ENCODE results near the gene COL8A1.

- no peak for TF ChIP-seq CTCF (IDR thresholded peaks at IDR 0.05)
- TF ChIP-seq, protein P1, sequence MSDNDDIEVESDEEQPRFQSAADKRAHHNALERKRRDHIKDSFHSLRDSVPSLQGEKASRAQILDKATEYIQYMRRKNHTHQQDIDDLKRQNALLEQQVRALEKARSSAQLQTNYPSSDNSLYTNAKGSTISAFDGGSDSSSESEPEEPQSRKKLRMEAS (CRISPR knock-in tag; IDR thresholded peaks at IDR 0.05): no peak
- TF ChIP-seq, protein P2, sequence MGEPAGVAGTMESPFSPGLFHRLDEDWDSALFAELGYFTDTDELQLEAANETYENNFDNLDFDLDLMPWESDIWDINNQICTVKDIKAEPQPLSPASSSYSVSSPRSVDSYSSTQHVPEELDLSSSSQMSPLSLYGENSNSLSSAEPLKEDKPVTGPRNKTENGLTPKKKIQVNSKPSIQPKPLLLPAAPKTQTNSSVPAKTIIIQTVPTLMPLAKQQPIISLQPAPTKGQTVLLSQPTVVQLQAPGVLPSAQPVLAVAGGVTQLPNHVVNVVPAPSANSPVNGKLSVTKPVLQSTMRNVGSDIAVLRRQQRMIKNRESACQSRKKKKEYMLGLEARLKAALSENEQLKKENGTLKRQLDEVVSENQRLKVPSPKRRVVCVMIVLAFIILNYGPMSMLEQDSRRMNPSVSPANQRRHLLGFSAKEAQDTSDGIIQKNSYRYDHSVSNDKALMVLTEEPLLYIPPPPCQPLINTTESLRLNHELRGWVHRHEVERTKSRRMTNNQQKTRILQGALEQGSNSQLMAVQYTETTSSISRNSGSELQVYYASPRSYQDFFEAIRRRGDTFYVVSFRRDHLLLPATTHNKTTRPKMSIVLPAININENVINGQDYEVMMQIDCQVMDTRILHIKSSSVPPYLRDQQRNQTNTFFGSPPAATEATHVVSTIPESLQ (CRISPR knock-in tag; IDR thresholded peaks at IDR 0.05): no peak
- no peak for TF ChIP-seq ATF3 (CRISPR knock-in tag; conservative IDR thresholded peaks at IDR 0.05)
- TF ChIP-seq, protein P3, sequence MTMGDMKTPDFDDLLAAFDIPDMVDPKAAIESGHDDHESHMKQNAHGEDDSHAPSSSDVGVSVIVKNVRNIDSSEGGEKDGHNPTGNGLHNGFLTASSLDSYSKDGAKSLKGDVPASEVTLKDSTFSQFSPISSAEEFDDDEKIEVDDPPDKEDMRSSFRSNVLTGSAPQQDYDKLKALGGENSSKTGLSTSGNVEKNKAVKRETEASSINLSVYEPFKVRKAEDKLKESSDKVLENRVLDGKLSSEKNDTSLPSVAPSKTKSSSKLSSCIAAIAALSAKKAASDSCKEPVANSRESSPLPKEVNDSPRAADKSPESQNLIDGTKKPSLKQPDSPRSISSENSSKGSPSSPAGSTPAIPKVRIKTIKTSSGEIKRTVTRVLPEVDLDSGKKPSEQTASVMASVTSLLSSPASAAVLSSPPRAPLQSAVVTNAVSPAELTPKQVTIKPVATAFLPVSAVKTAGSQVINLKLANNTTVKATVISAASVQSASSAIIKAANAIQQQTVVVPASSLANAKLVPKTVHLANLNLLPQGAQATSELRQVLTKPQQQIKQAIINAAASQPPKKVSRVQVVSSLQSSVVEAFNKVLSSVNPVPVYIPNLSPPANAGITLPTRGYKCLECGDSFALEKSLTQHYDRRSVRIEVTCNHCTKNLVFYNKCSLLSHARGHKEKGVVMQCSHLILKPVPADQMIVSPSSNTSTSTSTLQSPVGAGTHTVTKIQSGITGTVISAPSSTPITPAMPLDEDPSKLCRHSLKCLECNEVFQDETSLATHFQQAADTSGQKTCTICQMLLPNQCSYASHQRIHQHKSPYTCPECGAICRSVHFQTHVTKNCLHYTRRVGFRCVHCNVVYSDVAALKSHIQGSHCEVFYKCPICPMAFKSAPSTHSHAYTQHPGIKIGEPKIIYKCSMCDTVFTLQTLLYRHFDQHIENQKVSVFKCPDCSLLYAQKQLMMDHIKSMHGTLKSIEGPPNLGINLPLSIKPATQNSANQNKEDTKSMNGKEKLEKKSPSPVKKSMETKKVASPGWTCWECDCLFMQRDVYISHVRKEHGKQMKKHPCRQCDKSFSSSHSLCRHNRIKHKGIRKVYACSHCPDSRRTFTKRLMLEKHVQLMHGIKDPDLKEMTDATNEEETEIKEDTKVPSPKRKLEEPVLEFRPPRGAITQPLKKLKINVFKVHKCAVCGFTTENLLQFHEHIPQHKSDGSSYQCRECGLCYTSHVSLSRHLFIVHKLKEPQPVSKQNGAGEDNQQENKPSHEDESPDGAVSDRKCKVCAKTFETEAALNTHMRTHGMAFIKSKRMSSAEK (CRISPR knock-in tag; IDR thresholded peaks at IDR 0.05; ENCODE audit: borderline replicate concordance): no peak
- TF ChIP-seq GABPB1 (CRISPR knock-in tag; IDR thresholded peaks at IDR 0.05): no peak
- no peak for TF ChIP-seq CBFB (CRISPR knock-in tag; IDR thresholded peaks at IDR 0.05; ENCODE audit: low read depth)
- no peak for TF ChIP-seq PRRX2 (CRISPR knock-in tag; IDR thresholded peaks at IDR 0.05)
- TF ChIP-seq NFE2L1 (CRISPR knock-in tag; IDR thresholded peaks at IDR 0.05): no peak
- TF ChIP-seq TEAD4 (CRISPR knock-in tag; IDR thresholded peaks at IDR 0.05): no peak
- TF ChIP-seq ELF4 (CRISPR knock-in tag; IDR thresholded peaks at IDR 0.05; ENCODE audit: low read depth): no peak
These were observed 122.2 kb downstream of the COL8A1 start for GRCh38 chr3:99760629-99761028.

Data from WTC11 (cell line).